Karpas-422 (cell line): ENCODE measurements around the gene PDE1C. TPM values are rescaled to one million over a fixed set of nuclear protein-coding genes. Genes with fewer than 3 reads are reported as not detected.

Experiments used
- DNase-seq: peaks from one replicate; pipeline ENCODE4 v3.0.0-alpha.2; 2015
- H2AFZ ChIP-seq: fragments of 200-600 bp; sonication (generic); 2 replicates; pipeline ENCODE4 v1.6.1; 2014; ENCODE audit warnings: antibody characterized with exemption, low read length, mixed read lengths
- H3K27ac ChIP-seq: fragments of 200-600 bp; sonication (generic); 2 replicates; pipeline ENCODE4 v1.5.1; 2014; ENCODE audit warnings: mild to moderate bottlenecking, low read length, moderate library complexity
- H3K27me3 ChIP-seq: fragments of 200-600 bp; sonication (generic); 2 replicates; pipeline ENCODE4 v1.6.1; 2014; ENCODE audit warnings: low read length, mixed read lengths
- H3K36me3 ChIP-seq: fragments of 200-600 bp; sonication (generic); 2 replicates; pipeline ENCODE4 v1.6.1; 2014; ENCODE audit warnings: low read length, mixed read lengths; ENCODE audit not compliant: insufficient read depth
- H3K4me1 ChIP-seq: fragments of 200-600 bp; sonication (generic); 2 replicates; pipeline ENCODE4 v1.6.1; 2014; ENCODE audit warnings: mild to moderate bottlenecking, low read length, mixed read lengths
- H3K4me2 ChIP-seq: fragments of 200-600 bp; sonication (generic); 2 replicates; pipeline ENCODE4 v1.6.1; 2014; ENCODE audit warnings: low read length, low read depth, mild to moderate bottlenecking; ENCODE audit not compliant: poor library complexity, severe bottlenecking
- H3K4me3 ChIP-seq: fragments of 200-600 bp; sonication (generic); 2 replicates; pipeline ENCODE4 v1.5.1; 2014; ENCODE audit warnings: mild to moderate bottlenecking, antibody characterized with exemption, low read length, mixed read lengths
- H3K79me2 ChIP-seq: fragments of 200-600 bp; sonication (generic); 2 replicates; pipeline ENCODE4 v1.6.1; 2014; ENCODE audit warnings: mild to moderate bottlenecking, low read length, mixed read lengths
- H3K9ac ChIP-seq: fragments of 200-600 bp; sonication (generic); 2 replicates; pipeline ENCODE4 v1.6.0; 2014; ENCODE audit warnings: low read length
- H3K9me2 ChIP-seq: fragments of 200-600 bp; sonication (generic), shearing (Covaris generic); replicated peaks from 2 replicates; pipeline ENCODE4 v1.6.0; 2014; ENCODE audit warnings: mild to moderate bottlenecking, low read length, moderate library complexity; ENCODE audit not compliant: insufficient read depth
- H3K9me3 ChIP-seq: fragments of 300-700, 200-600 bp; sonication (generic); 2 replicates; pipeline ENCODE4 v1.6.1; 2014; ENCODE audit warnings: low read length, mixed read lengths
- H4K20me1 ChIP-seq: fragments of 200-600 bp; sonication (generic); 2 replicates; pipeline ENCODE4 v1.6.1; 2014; ENCODE audit warnings: mild to moderate bottlenecking, antibody characterized with exemption, low read length, low read depth; ENCODE audit not compliant: insufficient read depth
- total RNA-seq: library from RNA; depleted of rRNA; stranded (reverse); fragments of >200 nt; shearing (Covaris generic); gene quantifications from 2 replicates; pipeline ENCODE4 v1.2.3, GENCODE V29; 2014; ENCODE audit warnings: low replicate concordance

The PDE1C gene
- total RNA-seq, 1 experiment from 2014 or later = not detected

DNA sequence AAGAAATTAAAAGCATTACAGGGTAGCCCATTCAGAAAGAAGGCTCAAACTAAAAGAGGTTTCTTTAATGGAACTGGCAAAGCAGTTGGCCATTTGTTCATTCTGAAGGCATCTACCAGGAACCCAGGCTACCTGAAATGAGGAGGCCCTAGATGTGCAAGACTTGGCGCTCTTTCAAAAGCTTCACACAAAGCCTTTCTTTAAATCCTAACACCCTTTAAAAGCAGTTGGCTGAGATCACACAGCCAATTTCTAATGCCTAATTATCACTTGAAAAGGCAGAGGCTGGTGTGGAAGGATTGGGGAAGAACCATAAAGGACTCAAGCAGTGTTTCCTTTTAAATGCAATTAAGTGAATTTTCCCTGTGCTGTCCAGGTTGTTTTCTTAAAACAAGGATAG is 360.0 kb downstream of the PDE1C start:
- H3K36me3 ChIP-seq = no peaks in the 10 kb centered on the region
- H3K4me1 ChIP-seq = peaks cover 23% of the 10 kb centered on the region
- H3K9me3 ChIP-seq = no peaks in the 10 kb centered on the region
- H3K79me2 ChIP-seq = no peaks in the 10 kb centered on the region
- H2AFZ ChIP-seq = no peak overlapping the region
- DNase-seq = no peak
- H3K4me2 ChIP-seq = no peak overlapping the region
- H3K4me3 ChIP-seq = no peak overlapping the region
- H3K27me3 ChIP-seq = no peaks in the 10 kb centered on the region
- H4K20me1 ChIP-seq = no peaks in the 10 kb centered on the region
- H3K9me2 ChIP-seq = no peaks in the 10 kb centered on the region
- no peak overlapping the region for H3K27ac ChIP-seq
- no peak overlapping the region for H3K9ac ChIP-seq

DNA sequence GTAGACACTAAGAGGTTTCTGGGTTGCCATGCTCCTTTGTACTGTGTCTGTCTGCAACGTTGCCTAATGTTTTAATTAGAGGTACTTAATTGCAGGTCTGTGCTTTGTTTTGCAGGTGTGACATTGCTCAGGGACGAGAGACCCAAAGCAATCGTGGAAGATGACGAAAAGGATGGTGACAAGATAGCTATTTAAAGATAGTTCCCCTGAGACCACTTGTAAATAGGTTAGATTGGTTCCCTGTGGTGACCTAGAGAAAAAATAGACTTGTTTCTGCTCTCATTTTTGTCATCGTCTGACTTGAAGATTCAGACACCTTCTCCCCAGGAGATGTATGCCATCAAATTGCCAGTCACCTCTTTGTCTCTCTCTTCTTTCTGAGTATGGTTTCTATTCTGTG is 363.1 kb downstream of the PDE1C start:
- no peak overlapping the region for H3K9ac ChIP-seq
- H3K4me3 ChIP-seq = peak overlapping the region; percentile 10; the same call in 1 of the 2 replicates
- DNase-seq = peak; percentile 69
- H3K4me2 ChIP-seq = peak overlapping the region; percentile 46
- H3K36me3 ChIP-seq = no peaks in the 10 kb centered on the region
- H3K4me1 ChIP-seq = peaks cover 31% of the 10 kb centered on the region
- no peaks in the 10 kb centered on the region for H3K9me3 ChIP-seq
- H3K27ac ChIP-seq = no peak overlapping the region
- no peaks in the 10 kb centered on the region for H3K27me3 ChIP-seq
- H3K9me2 ChIP-seq = no peaks in the 10 kb centered on the region
- H3K79me2 ChIP-seq = no peaks in the 10 kb centered on the region
- H4K20me1 ChIP-seq = no peaks in the 10 kb centered on the region
- no peak overlapping the region for H2AFZ ChIP-seq

DNA sequence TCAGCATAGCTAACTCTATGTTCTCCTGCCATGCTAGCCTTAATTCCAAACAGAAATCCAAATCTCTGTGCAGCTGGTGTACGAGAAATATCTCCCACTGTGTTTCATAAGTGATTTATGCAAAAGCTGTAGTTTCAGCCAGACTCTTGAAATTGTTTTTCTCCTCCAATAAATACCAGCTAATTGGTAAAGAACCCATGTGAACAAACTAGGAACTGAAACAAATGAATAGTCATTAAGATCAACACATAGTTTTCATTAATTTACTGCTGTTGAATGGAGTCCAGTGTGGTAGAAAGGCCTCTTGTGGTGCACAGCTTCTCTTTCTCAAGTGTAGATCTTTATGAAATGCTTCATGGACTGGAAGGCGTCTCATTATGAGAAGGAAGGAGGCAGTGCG is 364.8 kb downstream of the PDE1C start:
- no peak for DNase-seq
- Histone ChIP-seq H3K9me3 (no peaks in the 10 kb centered on the region), H2AFZ (no peak overlapping the region), H3K27me3 (no peaks in the 10 kb centered on the region), H3K36me3 (no peaks in the 10 kb centered on the region), H3K4me1 (peaks cover 33% of the 10 kb centered on the region), H3K27ac (no peak overlapping the region), H3K9me2 (no peaks in the 10 kb centered on the region), H3K9ac (no peak overlapping the region), H3K4me3 (no peak overlapping the region), H3K4me2 (no peak overlapping the region), H3K79me2 (no peaks in the 10 kb centered on the region), H4K20me1 (no peaks in the 10 kb centered on the region)

DNA sequence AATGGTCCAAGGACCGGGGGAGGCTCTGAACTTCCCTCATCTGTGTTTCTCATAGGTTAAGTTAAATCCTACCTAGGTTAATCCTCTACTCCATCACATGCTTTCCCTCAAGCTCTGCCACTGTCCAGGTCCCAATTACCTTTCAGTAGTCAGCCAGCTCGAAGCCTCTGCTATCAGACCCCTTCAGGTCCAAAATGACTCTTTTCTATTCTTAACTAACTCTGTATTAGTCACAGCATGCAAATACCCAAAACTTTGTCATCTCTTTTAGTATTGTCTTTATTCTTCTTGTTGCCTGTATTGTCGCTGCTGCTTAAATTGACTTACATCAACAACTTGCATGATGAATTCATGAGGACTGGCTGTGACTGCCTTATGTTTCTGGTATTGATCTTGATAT is 367.9 kb downstream of the PDE1C start:
- peak overlapping the region; percentile 33 for H3K4me2 ChIP-seq
- no peaks in the 10 kb centered on the region for H3K9me2 ChIP-seq
- no peak overlapping the region for H3K4me3 ChIP-seq
- H3K9me3 ChIP-seq = no peaks in the 10 kb centered on the region
- no peaks in the 10 kb centered on the region for H3K79me2 ChIP-seq
- H2AFZ ChIP-seq = no peak overlapping the region
- peaks cover 24% of the 10 kb centered on the region for H3K4me1 ChIP-seq
- no peak overlapping the region for H3K9ac ChIP-seq
- no peaks in the 10 kb centered on the region for H4K20me1 ChIP-seq
- H3K27me3 ChIP-seq = no peaks in the 10 kb centered on the region
- H3K36me3 ChIP-seq = no peaks in the 10 kb centered on the region
- no peak overlapping the region for H3K27ac ChIP-seq
- no peak for DNase-seq
